ENCODE data around the gene RALGDS. TPM values are rescaled to one million over a fixed set of nuclear protein-coding genes. Genes with fewer than 3 reads are reported as not detected.
"Not testable (repeated sequence)": the region's sequence is repeated elsewhere in the genome, so short reads cannot be mapped to it uniquely, and the experiment has no call there.

RALGDS gene
- total RNA-seq, 1 experiment from 2014 or later: 24.8 TPM

GRCh38 chr9:133081957-133082644 is 38.9 kb downstream of the RALGDS start:
- H2AFZ ChIP-seq; H3K27ac ChIP-seq; H3K4me2 ChIP-seq; H3K4me1 ChIP-seq (replicated peaks; ENCODE audit: insufficient read depth); BruUV-seq (replicated peaks); intact Hi-C loops (cut with micrococcal nuclease; ENCODE audit: unreplicated experiment); H4K20me1 ChIP-seq (ENCODE audit: insufficient read depth); CTCF ChIA-PET; H3K9me3 ChIP-seq (ENCODE audit: insufficient read depth, low read depth); H3K4me3 ChIP-seq; DNase-seq; H3K36me3 ChIP-seq (ENCODE audit: low read depth); POLR2A ChIA-PET (ENCODE audit: unreplicated experiment); H3K9me2 ChIP-seq (ENCODE audit: insufficient read depth); H3K79me2 ChIP-seq (ENCODE audit: low read depth); H3F3A ChIP-seq (ENCODE audit: insufficient read depth, low read depth): not testable (repeated sequence)
- H3K27me3 ChIP-seq (ENCODE audit: insufficient read depth, low read depth): peaks cover 37% of the 10 kb centered on the region; the same call in 1 of the 2 replicates

GRCh38 chr9:133080786-133081779 is 40.0 kb downstream of the RALGDS start:
- BruUV-seq (replicated peaks); H3K79me2 ChIP-seq (ENCODE audit: low read depth); H3K4me1 ChIP-seq (replicated peaks; ENCODE audit: insufficient read depth); CTCF ChIA-PET; DNase-seq; H3K9me2 ChIP-seq (ENCODE audit: insufficient read depth); H3K36me3 ChIP-seq (ENCODE audit: low read depth); H3K27ac ChIP-seq; intact Hi-C loops (cut with micrococcal nuclease; ENCODE audit: unreplicated experiment); H4K20me1 ChIP-seq (ENCODE audit: insufficient read depth); H3F3A ChIP-seq (ENCODE audit: insufficient read depth, low read depth); H3K4me2 ChIP-seq; H3K9me3 ChIP-seq (ENCODE audit: insufficient read depth, low read depth); POLR2A ChIA-PET (ENCODE audit: unreplicated experiment); H3K4me3 ChIP-seq; H2AFZ ChIP-seq: not testable (repeated sequence)
- H3K27me3 ChIP-seq (ENCODE audit: insufficient read depth, low read depth): peaks cover 40% of the 10 kb centered on the region; the same call in 1 of the 2 replicates

DNA sequence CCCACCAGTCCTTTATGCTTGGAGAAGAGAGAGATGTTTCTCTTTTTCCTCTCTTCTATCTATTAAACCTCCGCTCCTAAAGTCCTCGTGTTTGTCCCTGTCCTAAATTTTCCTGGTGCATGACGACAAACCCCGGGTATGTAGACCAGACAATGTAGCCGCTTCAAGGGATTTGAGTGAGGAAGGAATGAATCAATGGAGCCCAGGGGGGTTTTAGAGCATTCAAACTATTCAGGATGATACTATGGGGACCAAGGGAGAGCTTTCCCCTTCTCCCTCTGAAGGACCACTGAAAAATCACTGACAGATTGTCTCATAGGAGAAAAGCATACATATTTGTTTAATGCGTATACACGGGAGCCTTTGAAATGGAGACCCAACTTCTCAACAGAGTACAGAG is 40.9 kb downstream of the RALGDS start:
- no peaks in the 10 kb centered on the region for H3K9me3 ChIP-seq (ENCODE audit: insufficient read depth, low read depth)
- intact Hi-C loops (cut with micrococcal nuclease; ENCODE audit: unreplicated experiment): no loop called here
- no peaks in the 10 kb centered on the region for H4K20me1 ChIP-seq (ENCODE audit: insufficient read depth)
- no peak overlapping the region for H2AFZ ChIP-seq
- POLR2A ChIA-PET (ENCODE audit: unreplicated experiment): no interaction called here
- BruUV-seq (replicated peaks): no TSS peak
- H3K4me2 ChIP-seq: no peak overlapping the region
- H3K79me2 ChIP-seq (ENCODE audit: low read depth): no peaks in the 10 kb centered on the region
- no peak for DNase-seq
- CTCF ChIA-PET: no interaction called here
- peaks cover 6% of the 10 kb centered on the region; the same call in 1 of the 2 replicates for H3F3A ChIP-seq (ENCODE audit: insufficient read depth, low read depth)
- no peak overlapping the region for H3K4me3 ChIP-seq
- peaks cover 40% of the 10 kb centered on the region; the same call in 1 of the 2 replicates for H3K27me3 ChIP-seq (ENCODE audit: insufficient read depth, low read depth)
- H3K36me3 ChIP-seq (ENCODE audit: low read depth): no peaks in the 10 kb centered on the region
- H3K27ac ChIP-seq: no peak overlapping the region
- no peaks in the 10 kb centered on the region for H3K9me2 ChIP-seq (ENCODE audit: insufficient read depth)
- H3K4me1 ChIP-seq (replicated peaks; ENCODE audit: insufficient read depth): no peaks in the 10 kb centered on the region
- TF ChIP-seq EZH2 (IDR thresholded peaks at IDR 0.05; ENCODE audit: low read depth): no peak
- TF ChIP-seq, protein P1, sequence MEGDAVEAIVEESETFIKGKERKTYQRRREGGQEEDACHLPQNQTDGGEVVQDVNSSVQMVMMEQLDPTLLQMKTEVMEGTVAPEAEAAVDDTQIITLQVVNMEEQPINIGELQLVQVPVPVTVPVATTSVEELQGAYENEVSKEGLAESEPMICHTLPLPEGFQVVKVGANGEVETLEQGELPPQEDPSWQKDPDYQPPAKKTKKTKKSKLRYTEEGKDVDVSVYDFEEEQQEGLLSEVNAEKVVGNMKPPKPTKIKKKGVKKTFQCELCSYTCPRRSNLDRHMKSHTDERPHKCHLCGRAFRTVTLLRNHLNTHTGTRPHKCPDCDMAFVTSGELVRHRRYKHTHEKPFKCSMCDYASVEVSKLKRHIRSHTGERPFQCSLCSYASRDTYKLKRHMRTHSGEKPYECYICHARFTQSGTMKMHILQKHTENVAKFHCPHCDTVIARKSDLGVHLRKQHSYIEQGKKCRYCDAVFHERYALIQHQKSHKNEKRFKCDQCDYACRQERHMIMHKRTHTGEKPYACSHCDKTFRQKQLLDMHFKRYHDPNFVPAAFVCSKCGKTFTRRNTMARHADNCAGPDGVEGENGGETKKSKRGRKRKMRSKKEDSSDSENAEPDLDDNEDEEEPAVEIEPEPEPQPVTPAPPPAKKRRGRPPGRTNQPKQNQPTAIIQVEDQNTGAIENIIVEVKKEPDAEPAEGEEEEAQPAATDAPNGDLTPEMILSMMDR (conservative IDR thresholded peaks at IDR 0.05): no peak

GRCh38 chr9:133078486-133078885 is 42.6 kb downstream of the RALGDS start:
- H3K4me2 ChIP-seq: no peak overlapping the region
- no peaks in the 10 kb centered on the region for H3K4me1 ChIP-seq (replicated peaks; ENCODE audit: insufficient read depth)
- no TSS peak for BruUV-seq (replicated peaks)
- peaks cover 6% of the 10 kb centered on the region; the same call in 1 of the 2 replicates for H3F3A ChIP-seq (ENCODE audit: insufficient read depth, low read depth)
- H4K20me1 ChIP-seq (ENCODE audit: insufficient read depth): no peaks in the 10 kb centered on the region
- H3K9me2 ChIP-seq (ENCODE audit: insufficient read depth): no peaks in the 10 kb centered on the region
- intact Hi-C loops (cut with micrococcal nuclease; ENCODE audit: unreplicated experiment): no loop called here
- no peak overlapping the region for H3K4me3 ChIP-seq
- ChIA-PET CTCF (no interaction called here), POLR2A (ENCODE audit: unreplicated experiment) (interaction anchor here (0.7 to 0.9 kb wide), 2 partner anchors 57 to 111 kb away, joined by 8 to 9 read pairs; no protein-coding TSS in a partner anchor)
- no peaks in the 10 kb centered on the region for H3K36me3 ChIP-seq (ENCODE audit: low read depth)
- H3K9me3 ChIP-seq (ENCODE audit: insufficient read depth, low read depth): no peaks in the 10 kb centered on the region
- H3K79me2 ChIP-seq (ENCODE audit: low read depth): no peaks in the 10 kb centered on the region
- H2AFZ ChIP-seq: no peak overlapping the region
- no peak overlapping the region for H3K27ac ChIP-seq
- peaks cover 53% of the 10 kb centered on the region for H3K27me3 ChIP-seq (ENCODE audit: insufficient read depth, low read depth)
- DNase-seq: no peak
- TF ChIP-seq EZH2 (IDR thresholded peaks at IDR 0.05; ENCODE audit: low read depth): no peak
- TF ChIP-seq, protein P1 (conservative IDR thresholded peaks at IDR 0.05): no peak

Measured in PC-9 (cell line).